GM21381 (cell line): Measurements from ENCODE around the gene HS3ST5.
"Not testable (repeated sequence)": the region's sequence is repeated elsewhere in the genome, so short reads cannot be mapped to it uniquely, and the experiment has no call there.

Experiments used
- ATAC-seq: cut with Tn5 transposase; IDR thresholded peaks from one replicate; pipeline ENCODE4 v1.9.1; 2021; ENCODE audit warnings: mild to moderate bottlenecking, moderate library complexity; ENCODE audit not compliant: unreplicated experiment

HS3ST5 gene

GRCh38 chr6:114280239-114280982 lies 62.4 kb downstream of the HS3ST5 start:
- no peak for ATAC-seq

DNA sequence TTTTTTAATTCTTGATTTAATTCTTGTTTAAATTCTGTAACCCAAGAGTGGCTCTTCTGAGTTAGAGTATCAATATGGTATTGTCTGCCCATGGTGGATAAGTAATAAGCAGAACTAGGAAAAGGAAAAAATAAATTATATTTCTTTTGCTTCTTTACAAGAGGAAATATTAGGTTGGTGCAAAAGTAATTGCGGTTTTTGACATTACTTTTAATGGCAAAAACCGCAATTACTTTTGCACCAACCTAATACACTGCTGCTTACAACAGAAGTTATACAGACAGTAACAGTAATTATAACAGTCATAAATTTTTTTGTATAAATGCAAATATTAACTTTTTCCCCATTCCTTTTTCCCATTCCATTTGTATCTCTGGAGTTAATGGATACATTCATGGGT lies 65.6 kb downstream of the HS3ST5 start:
- no peak for ATAC-seq

DNA sequence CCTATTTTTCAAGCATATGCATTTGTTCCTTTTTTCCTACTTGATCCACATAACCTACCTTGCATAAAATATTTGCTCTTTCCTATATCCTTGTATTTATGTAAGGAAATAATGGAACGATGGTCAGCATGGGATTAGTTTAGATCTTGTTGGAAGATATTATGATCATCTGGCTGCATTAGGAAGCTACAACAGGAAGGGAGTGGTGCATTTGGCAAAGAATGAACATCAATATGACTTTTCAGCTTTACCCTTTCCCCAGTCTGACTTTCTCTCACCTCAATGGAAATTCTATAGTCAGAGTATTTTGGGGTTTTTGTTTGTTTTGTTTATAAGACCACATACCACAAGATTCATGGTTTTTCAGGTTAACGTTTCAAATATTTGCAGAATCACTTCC lies 66.0 kb downstream of the HS3ST5 start:
- no peak for ATAC-seq

DNA sequence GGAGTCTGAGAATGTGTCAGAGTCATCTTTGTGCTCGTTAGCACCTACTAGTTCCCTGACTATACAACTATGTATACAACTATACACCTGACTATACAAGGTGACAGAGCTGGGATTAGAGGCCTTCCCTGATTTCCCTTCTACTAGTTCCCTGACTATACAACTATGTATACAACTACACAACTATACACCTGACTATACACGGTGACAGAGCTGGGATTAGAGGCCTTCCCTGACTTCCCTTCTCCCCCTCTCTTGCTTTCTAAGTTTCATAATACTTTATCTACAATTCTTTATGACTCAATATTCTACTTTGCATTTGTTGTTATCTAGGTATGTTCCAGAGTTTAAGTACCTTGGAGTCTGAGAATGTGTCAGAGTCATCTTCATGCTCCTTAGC lies 68.0 kb downstream of the HS3ST5 start:
- ATAC-seq, result no peak

GRCh38 chr6:114272582-114272981 lies 70.2 kb downstream of the HS3ST5 start:
- no peak for ATAC-seq

- ATAC-seq, result no peak
Measured at GRCh38 chr6:114271405-114271804, 71.4 kb downstream of the HS3ST5 start.

GRCh38 chr6:114267897-114268296 lies 74.9 kb downstream of the HS3ST5 start:
- ATAC-seq, result no peak

DNA sequence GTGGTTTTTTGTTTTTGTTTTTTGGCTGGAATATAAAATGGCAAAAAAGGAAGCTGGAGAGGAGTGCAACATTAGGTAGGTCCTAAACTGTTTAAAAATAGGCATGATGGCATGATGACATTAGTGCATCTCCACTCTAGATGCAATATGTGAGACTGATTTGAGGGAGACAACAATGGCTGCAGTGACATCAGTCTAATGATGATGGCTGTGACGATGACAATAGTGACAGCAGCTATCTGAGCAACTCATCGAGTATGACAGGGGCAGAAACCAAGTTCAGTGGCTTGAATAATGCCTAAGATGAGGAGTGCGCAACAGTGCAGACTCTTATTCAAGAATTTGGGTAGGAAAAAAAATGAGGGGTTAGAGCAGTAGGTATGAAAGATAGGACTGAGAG lies 82.0 kb downstream of the HS3ST5 start:
- ATAC-seq, result no peak

- ATAC-seq, result no peak
Measured at GRCh38 chr6:114258376-114258775, 84.4 kb downstream of the HS3ST5 start.

DNA sequence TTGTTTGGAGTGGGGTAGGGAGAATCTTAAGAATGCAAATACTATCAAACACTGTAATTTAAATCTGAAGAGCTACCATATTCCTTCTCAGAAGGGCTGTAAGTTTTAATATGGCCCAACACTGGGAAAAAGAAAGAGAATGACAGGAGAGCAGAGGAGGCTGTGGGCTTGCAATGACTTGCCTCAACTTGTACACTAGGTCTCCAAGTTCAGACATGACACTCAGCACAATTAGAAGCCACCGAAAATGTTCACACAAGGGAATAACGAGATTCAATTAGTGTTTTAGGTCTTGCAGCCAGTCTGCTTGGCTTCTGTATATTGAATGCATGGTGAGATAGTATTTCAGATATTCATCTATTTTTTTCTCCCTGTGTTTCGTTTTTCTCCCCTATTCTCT lies 89.4 kb downstream of the HS3ST5 start:
- no peak for ATAC-seq

GRCh38 chr6:114249522-114249921 lies 93.3 kb downstream of the HS3ST5 start:
- ATAC-seq, result no peak

- no peak for ATAC-seq
Measured at GRCh38 chr6:114247101-114247500, 95.7 kb downstream of the HS3ST5 start.

- no peak for ATAC-seq
Measured at GRCh38 chr6:114240796-114241195, 102.0 kb downstream of the HS3ST5 start.

- no peak for ATAC-seq
Measured at GRCh38 chr6:114228675-114229074, 114.1 kb downstream of the HS3ST5 start.

- ATAC-seq, result no peak
Measured at GRCh38 chr6:114227944-114228468, 114.8 kb downstream of the HS3ST5 start.

DNA sequence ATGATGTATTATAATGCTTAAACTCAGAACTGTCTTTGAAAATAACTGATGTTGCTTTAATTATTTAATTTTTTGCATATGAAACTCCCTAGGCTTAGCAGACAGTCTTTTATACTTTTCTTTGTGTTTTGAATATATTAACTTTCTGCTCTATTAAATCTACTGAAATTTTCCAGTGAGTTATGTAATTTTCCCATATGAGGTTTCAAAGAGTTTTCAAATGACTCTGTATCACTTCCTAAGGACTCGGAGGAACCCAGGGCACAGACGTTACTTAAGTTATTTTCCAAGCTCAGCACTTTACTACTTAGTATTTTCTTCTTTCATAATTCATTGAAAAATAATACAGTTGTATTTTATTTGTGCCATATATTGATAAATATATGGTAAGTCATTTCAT lies 122.6 kb downstream of the HS3ST5 start:
- no peak for ATAC-seq

DNA sequence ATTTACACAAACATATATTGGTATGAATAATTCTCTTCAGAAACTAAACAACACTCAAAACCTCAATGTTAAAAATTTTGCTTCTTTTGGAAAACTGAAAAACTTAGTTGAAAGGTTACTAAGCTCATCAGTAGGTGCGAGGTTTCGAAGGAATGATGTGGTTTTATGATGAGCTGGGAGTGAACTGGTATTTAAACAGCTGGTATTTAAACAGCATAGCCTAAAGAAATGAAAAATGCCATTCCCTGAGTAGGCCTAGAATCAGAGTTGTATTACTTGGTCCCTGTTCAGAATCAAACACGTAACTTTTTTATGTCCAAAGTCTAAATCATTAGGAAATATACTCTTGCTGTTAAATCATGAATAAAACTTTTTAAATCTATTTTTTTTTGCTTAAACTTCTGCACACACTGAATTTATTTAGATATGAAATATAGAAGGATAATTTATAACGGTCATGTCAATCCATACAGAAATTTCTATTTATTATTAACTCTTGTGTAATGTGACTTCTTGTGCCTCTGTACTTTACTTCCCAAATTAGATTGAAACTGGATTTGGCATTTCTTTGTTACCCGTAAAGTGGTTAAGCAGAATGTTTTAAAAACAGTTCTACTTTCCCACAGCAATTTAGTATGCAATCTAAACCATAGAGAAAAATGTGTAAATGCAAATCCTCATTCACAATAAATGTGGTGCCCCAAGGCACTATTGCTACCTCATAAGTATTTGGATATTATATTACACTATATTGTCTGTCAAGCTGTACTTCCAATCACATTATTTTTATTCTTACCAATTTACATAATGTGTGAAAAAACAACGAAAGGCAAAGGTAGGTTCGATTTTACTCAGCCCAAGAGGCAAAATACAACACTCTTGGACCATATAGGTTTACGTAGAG lies 124.1 kb downstream of the HS3ST5 start:
- ATAC-seq, result no peak

GRCh38 chr6:114217996-114218395 lies 124.8 kb downstream of the HS3ST5 start:
- not testable (repeated sequence) for ATAC-seq

DNA sequence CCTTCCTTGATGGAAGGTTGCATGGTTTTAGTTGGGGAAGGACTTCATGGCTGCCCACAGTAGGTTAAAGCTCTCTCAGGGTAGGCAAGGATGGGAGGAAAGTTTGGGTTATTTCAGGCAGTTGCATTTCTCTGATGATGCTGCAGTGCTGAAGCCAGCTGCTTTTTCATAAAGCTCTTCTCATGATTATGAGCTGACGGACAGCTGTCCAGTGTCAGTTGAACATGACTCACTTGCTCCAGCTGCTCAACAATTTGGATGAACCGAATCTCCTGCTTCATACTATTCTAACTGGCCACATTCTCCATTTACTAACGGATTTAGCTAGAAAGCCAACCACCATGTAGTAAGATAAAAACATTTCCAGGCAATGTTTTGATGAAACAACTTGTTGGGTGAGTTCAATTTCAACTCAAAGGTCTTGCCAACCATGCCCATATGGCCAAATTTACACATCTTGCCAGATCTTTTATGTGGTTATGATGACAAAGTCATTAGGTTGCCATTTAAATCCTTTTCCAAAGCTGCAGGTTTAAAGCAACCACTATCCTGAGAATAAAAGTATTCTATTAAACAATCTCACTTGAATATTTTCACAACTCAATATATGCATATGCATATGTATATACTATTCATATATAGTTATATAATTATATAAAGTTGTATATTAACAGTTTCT lies 125.9 kb downstream of the HS3ST5 start:
- ATAC-seq, result no peak

DNA sequence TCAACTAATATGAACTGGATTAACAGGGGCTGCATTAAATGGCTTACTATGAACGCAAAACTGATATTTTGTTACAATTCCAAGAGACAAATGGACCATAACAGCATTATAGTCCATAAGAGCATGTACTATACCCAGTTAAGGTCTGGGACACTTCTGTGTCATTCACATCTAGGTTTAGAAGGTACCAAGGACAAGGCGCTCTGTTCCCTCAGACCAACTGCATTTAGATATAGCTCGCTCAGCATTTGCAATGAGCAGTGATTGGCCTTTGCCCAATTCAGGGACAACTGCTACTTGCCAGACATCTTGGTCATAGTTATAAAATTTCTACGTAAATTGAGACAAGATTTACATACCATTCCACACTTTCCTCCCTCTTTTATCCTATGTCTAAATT lies 132.4 kb downstream of the HS3ST5 start:
- ATAC-seq, result no peak

DNA sequence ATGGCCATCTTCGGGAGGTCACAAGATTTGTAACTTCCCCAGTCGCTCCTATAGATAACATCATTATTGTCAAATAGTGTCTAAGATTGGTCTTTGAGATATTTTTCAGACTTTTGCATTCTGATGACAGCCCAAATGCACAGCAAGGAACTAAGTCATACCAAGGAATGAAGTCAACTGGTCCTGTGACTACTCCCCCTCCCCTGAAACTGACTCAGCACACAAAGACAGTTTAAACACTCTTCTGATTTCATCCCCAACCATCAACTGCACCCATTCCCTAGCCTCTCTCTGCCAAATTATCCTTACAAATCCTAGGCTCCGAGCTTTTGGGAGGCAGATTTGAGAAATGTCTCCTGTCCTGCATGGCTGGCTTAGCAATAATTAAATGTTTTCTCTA lies 139.4 kb downstream of the HS3ST5 start:
- ATAC-seq, result no peak
